GM12873 (cell line): ENCODE data around the gene CRISPLD2.

Source experiments
- CTCF ChIP-seq: IDR thresholded peaks from 2 replicates; pipeline ENCODE4 v1.5.1; 2012; ENCODE audit warnings: low read depth, mild to moderate bottlenecking, moderate library complexity, low read length, control low read depth; ENCODE audit not compliant: insufficient read depth; ENCODE audit errors: missing control alignments

CRISPLD2 gene

GRCh38 chr16:84829168-84829965 is 9.6 kb downstream of the CRISPLD2 start:
- TF ChIP-seq CTCF: no peak

GRCh38 chr16:84830765-84831384 is 11.1 kb downstream of the CRISPLD2 start:
- no peak for TF ChIP-seq CTCF

- TF ChIP-seq CTCF: no peak
Observed at GRCh38 chr16:84832488-84833143, 12.8 kb downstream of the CRISPLD2 start.

GRCh38 chr16:84833144-84833500 is 13.3 kb downstream of the CRISPLD2 start:
- TF ChIP-seq CTCF: no peak

GRCh38 chr16:84833542-84834402 is 14.0 kb downstream of the CRISPLD2 start:
- TF ChIP-seq CTCF: no peak

- no peak for TF ChIP-seq CTCF
Observed at GRCh38 chr16:84834403-84834772, 14.6 kb downstream of the CRISPLD2 start.

- TF ChIP-seq CTCF: no peak
Observed at GRCh38 chr16:84836234-84836647, 16.5 kb downstream of the CRISPLD2 start.
